OCI-LY1 (cell line): ENCODE data around the gene TCF19.
"Not testable (repeated sequence)": the region's sequence is repeated elsewhere in the genome, so short reads cannot be mapped to it uniquely, and the experiment has no call there.

Experiments
- CTCF ChIP-seq: fragments of 200-600 bp; sonication (generic), shearing (Covaris generic); IDR thresholded peaks from 2 replicates; pipeline ENCODE4 v1.5.1; 2017; ENCODE audit warnings: mild to moderate bottlenecking, antibody characterized with exemption, low read length, moderate library complexity, mixed read lengths
- EZH2 ChIP-seq: fragments of 200-600 bp; sonication (generic), shearing (Covaris generic); IDR thresholded peaks from 2 replicates; pipeline ENCODE4 v1.8.0; 2017; ENCODE audit warnings: borderline replicate concordance, mixed run types, mild to moderate bottlenecking, antibody characterized with exemption, low read length, moderate library complexity, mixed read lengths

DNA sequence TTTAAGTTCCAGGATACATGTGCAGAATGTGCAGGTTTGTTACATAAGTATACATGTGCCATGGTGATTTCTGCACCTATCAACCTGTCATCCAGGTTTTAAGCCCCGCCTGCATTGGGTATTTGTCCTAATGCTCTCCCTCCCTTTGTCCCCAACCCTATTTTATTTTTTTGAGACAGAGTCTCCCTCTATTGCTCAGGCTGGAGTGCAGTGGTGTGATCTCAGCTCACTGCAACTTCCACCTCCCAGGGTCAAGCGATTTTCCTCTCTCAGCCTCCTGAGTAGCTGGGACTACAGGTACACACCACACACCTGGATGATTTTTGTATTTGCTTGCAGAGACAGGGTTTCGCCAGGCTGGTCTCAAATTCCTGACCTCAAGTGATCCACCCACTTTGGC is 30.8 kb downstream of the TCF19 start:
- not testable (repeated sequence) for TF ChIP-seq CTCF, EZH2
